ENCODE data around the gene TMEM14C.

Gene TMEM14C

GRCh38 chr6:10722820-10723566 lies at the start of gene TMEM14C:
Gene TMEM14C, plus strand, starts transcription at chr6:10723070. Its CDS starts 1,544 bp downstream, at chr6:10724614.
- H3K27me3 ChIP-seq (replicated peaks; ENCODE audit: control insufficient read depth, insufficient read depth, low read length), result no peaks in the 10 kb centered on the region
- H3K36me3 ChIP-seq (ENCODE audit: control insufficient read depth, insufficient read depth, low read length), result no peaks in the 10 kb centered on the region; the same call in 1 of the 2 replicates
- peak within 1 kb of the TSS; percentile 76 for H3K4me3 ChIP-seq (replicated peaks; ENCODE audit: low read depth, low read length)
- TF ChIP-seq CTCF (IDR thresholded peaks at IDR 0.05; ENCODE audit: insufficient read depth, low read length, poor library complexity, severe bottlenecking), result no peak
- peak; percentile 94 for DNase-seq (ENCODE audit: extremely low read depth, insufficient read length)

GRCh38 chr6:10676403-10676802 lies 46.5 kb upstream of the TMEM14C start:
- no peaks in the 10 kb centered on the region for H3K36me3 ChIP-seq (ENCODE audit: control insufficient read depth, insufficient read depth, low read length)
- TF ChIP-seq CTCF (IDR thresholded peaks at IDR 0.05; ENCODE audit: insufficient read depth, low read length, poor library complexity, severe bottlenecking), result no peak
- no peak overlapping the region for H3K4me3 ChIP-seq (replicated peaks; ENCODE audit: low read depth, low read length)
- DNase-seq (ENCODE audit: extremely low read depth, insufficient read length), result no peak
- no peaks in the 10 kb centered on the region for H3K27me3 ChIP-seq (replicated peaks; ENCODE audit: control insufficient read depth, insufficient read depth, low read length)

GRCh38 chr6:10678456-10678855 lies 44.4 kb upstream of the TMEM14C start:
- no peak overlapping the region for H3K4me3 ChIP-seq (replicated peaks; ENCODE audit: low read depth, low read length)
- no peaks in the 10 kb centered on the region for H3K27me3 ChIP-seq (replicated peaks; ENCODE audit: control insufficient read depth, insufficient read depth, low read length)
- no peaks in the 10 kb centered on the region for H3K36me3 ChIP-seq (ENCODE audit: control insufficient read depth, insufficient read depth, low read length)
- DNase-seq (ENCODE audit: extremely low read depth, insufficient read length), result no peak
- TF ChIP-seq CTCF (IDR thresholded peaks at IDR 0.05; ENCODE audit: insufficient read depth, low read length, poor library complexity, severe bottlenecking), result no peak

- H3K4me3 ChIP-seq (replicated peaks; ENCODE audit: low read depth, low read length), result no peak overlapping the region
- DNase-seq (ENCODE audit: extremely low read depth, insufficient read length), result no peak
- H3K27me3 ChIP-seq (replicated peaks; ENCODE audit: control insufficient read depth, insufficient read depth, low read length), result no peaks in the 10 kb centered on the region
- H3K36me3 ChIP-seq (ENCODE audit: control insufficient read depth, insufficient read depth, low read length), result no peaks in the 10 kb centered on the region
- no peak for TF ChIP-seq CTCF (IDR thresholded peaks at IDR 0.05; ENCODE audit: insufficient read depth, low read length, poor library complexity, severe bottlenecking)
These were observed 41.1 kb upstream of the TMEM14C start for GRCh38 chr6:10681795-10682194.

- DNase-seq (ENCODE audit: extremely low read depth, insufficient read length), result no peak
- Histone ChIP-seq H3K4me3 (replicated peaks; ENCODE audit: low read depth, low read length) (no peak overlapping the region), H3K36me3 (ENCODE audit: control insufficient read depth, insufficient read depth, low read length) (no peaks in the 10 kb centered on the region), H3K27me3 (replicated peaks; ENCODE audit: control insufficient read depth, insufficient read depth, low read length) (no peaks in the 10 kb centered on the region)
- no peak for TF ChIP-seq CTCF (IDR thresholded peaks at IDR 0.05; ENCODE audit: insufficient read depth, low read length, poor library complexity, severe bottlenecking)
These were observed 40.4 kb upstream of the TMEM14C start for GRCh38 chr6:10682355-10682988.
